ENCODE results near the gene GUCA2A. TPM values are rescaled to one million over a fixed set of nuclear protein-coding genes. Genes with fewer than 3 reads are reported as not detected.

GUCA2A gene
- total RNA-seq, 4 donors from 2014 or later = 1.8 TPM; not detected in 3

DNA sequence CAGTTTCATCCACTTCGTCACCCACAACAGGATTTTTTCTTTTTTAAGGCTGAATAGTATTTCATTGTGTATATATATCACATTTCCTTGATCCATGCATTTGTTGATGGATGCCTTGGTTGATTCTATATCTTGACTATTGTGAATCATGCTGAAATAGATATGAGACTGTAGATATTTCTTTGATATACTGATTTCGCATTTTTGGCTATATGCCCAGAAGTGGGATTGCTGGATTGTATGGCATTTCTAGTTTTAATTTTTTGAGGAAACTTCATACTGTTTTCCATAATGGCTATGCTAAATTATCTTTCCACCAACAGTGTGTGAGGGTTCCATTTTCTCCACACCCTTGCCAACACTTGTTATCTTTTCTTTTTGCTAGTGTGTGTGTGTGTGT, 6.4 kb downstream of the GUCA2A start:
- TF ChIP-seq CTCF (IDR thresholded peaks at IDR 0.05; ENCODE audit: low read depth) = no peak

DNA sequence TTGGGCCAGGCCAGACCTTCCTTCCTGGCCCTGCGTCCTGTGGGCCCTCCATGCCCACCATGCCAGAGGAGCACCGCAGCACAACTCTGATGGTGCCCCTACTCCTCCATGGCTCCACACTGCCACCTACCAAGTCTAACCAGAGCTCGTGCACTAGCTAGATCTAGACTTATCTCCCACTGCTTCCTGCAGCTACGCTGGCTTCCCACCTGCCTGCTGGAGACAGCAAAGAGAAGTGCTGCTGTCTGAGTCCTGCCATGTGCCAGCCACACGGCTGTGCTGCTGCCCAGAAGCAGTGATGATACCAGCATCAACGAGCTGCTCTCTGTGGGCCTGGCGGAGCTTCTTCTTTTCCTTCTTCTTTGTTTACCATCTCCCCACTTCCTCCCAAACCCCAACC, 6.9 kb downstream of the GUCA2A start:
- TF ChIP-seq CTCF (IDR thresholded peaks at IDR 0.05; ENCODE audit: low read depth) = no peak

DNA sequence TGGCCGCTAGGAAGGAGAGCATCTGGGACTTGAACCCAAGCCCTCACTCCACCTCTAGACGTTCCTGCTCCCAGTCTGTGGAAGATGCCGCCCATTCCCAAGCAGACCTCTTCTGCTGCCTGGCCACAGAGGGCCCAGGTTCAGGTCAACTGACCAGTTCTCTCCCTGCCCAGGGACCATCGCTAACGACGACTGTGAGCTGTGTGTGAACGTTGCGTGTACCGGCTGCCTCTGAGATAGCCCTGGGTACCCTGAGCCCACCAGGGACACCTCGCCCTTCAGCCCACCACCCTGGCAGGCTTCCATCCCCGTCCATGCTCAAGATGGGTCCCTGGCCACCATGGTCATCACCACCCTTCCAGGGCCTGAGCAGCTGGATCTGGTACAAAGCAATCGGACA, 9.2 kb downstream of the GUCA2A start:
- TF ChIP-seq CTCF (IDR thresholded peaks at IDR 0.05; ENCODE audit: low read depth) = no peak

- no peak for TF ChIP-seq CTCF (IDR thresholded peaks at IDR 0.05; ENCODE audit: low read depth)
Measured at GRCh38 chr1:42154685-42155084, 9.9 kb downstream of the GUCA2A start.

DNA sequence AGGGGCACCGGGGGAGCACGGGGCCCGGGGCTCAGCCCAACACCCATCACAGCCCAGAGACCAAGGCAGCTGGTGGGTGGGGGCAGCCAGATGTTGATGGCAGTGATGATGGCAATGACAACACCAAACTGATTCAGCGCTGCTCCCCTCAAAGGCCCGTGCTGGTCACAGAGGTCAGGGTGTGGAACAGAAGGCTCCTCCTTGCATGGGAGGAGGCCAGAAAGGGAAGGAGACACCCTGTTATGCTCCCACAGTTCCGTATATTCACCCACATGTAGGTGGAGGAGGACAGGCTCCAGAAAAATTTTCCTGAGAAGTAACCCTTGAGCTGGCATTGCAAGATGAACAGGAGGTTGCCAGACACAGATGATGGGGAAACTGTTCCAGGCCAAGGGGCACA, 10.9 kb downstream of the GUCA2A start:
- no peak for TF ChIP-seq CTCF (IDR thresholded peaks at IDR 0.05; ENCODE audit: low read depth)

DNA sequence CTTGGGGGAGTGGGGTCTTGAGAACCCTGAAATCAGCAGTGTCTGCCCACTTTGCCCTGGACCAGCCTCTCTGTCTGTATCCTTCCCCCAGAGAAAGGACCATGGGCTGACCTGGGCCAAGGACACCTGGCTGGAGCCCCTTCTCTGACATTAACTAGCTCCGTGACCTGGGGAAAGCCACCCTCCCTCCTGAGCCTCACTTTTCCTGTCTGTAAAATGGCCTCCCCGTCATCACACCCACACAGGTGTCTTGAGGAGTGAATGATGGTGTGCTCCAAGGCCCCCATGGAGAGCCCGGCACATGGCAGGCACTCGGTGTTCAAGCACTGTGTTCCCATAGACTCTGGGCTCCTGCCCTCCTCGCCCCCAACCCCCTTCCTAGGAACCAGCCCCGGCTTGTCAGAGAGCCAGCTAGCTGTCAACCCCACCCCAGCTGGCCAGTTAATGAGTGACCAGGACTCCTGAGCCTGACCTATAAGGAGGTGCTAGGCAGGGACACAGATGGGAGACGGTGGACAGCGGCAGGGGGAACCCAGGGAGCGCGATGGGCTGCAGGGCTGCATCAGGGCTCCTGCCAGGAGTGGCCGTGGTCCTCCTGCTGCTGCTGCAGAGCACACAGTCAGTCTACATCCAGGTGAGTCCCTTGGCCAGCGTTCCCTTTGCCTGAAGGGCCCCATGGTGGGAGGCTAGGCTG, 11.5 kb downstream of the GUCA2A start, which contains the start of gene GUCA2B:
Gene GUCA2B, plus strand, starts transcription at position 504 of the 694 bp plus-strand sequence. Its CDS starts 41 bp downstream, at position 545.
- no peak for TF ChIP-seq CTCF (IDR thresholded peaks at IDR 0.05; ENCODE audit: low read depth)

DNA sequence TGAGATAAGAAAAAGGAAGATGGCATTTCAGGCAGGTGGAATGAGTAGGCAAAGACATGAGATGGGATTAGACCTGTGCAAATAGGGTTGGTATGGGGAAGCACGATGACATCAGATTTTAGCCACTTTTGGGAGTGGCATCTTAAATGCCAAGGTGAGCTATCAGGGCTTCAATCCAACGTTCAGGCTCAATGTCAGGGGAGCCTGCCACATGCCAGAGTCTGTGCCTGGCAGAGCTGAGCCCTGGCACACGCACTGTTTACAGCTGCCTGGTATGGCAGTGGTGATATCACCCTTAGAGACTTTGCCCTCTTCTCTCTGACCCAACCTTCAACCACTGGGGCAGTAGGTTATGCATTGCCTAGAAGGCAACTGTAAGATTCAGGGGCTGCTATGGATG, 12.4 kb downstream of the GUCA2A start:
- no peak for TF ChIP-seq CTCF (IDR thresholded peaks at IDR 0.05; ENCODE audit: low read depth)

All from subcutaneous adipose tissue (tissue), 4 donors.